HepG2 (cell line): Measurements from ENCODE around the gene FKBP8. TPM values are rescaled to one million over a fixed set of nuclear protein-coding genes. Genes with fewer than 3 reads are reported as not detected.
A peak's percentile ranks its signal among the peaks of the same experiment; 100 is the strongest.

Experiments used
- FOXJ3 ChIP-seq: sonication (generic); formaldehyde crosslinking; IDR thresholded peaks from 2 replicates; pipeline ENCODE4 v1.4.0; 2020; ENCODE audit warnings: missing genetic modification reagents, mild to moderate bottlenecking, borderline replicate concordance
- HBP1 ChIP-seq: IDR thresholded peaks from 2 replicates; pipeline ENCODE4 v1.6.1; 2016; ENCODE audit warnings: low read depth, control low read depth
- IKZF1 ChIP-seq: fragments of 450-650 bp; IDR thresholded peaks from 2 replicates; pipeline ENCODE4 v1.7.1; 2016
- KDM4B ChIP-seq: sonication (generic); formaldehyde crosslinking; IDR thresholded peaks from 2 replicates; pipeline ENCODE4 v1.4.0; 2020; ENCODE audit warnings: missing genetic modification reagents
- MNT ChIP-seq: fragments of 450-650 bp; IDR thresholded peaks from 2 replicates; pipeline ENCODE4 v1.6.1; 2016
- SOX6 ChIP-seq, 2 experiments: fragments of 450-650 bp in 1 of 2; sonication (generic) in 1 of 2; formaldehyde crosslinking in 1 of 2; IDR thresholded peaks; 2 replicates each; pipeline versions ENCODE4 v1.4.0 to v1.6.1; 2017 to 2020; ENCODE audit warnings: antibody characterized with exemption in 1 of 2, mild to moderate bottlenecking in 1 of 2, missing genetic modification reagents in 1 of 2
- SP1 ChIP-seq, 2 experiments: fragments of 450-650 bp in 1 of 2; sonication (generic) in 1 of 2; formaldehyde crosslinking in 1 of 2; IDR thresholded peaks; 2 replicates each; pipeline versions ENCODE4 v1.4.0 to v1.6.1; 2016 to 2020; ENCODE audit warnings: missing genetic modification reagents in 1 of 2
- TFAP4 ChIP-seq: sonication (generic); IDR thresholded peaks from 2 replicates; pipeline ENCODE4 v1.6.1; 2016; ENCODE audit warnings: low read depth, borderline replicate concordance
- YEATS4 ChIP-seq: sonication (generic); formaldehyde crosslinking; IDR thresholded peaks from 2 replicates; pipeline ENCODE4 v1.4.0; 2020; ENCODE audit warnings: missing genetic modification reagents, borderline replicate concordance
- ZNF34 ChIP-seq: sonication (generic); formaldehyde crosslinking; IDR thresholded peaks from 2 replicates; pipeline ENCODE4 v1.4.0; 2020; ENCODE audit warnings: mild to moderate bottlenecking, missing genetic modification reagents, borderline replicate concordance
- ZNF503 ChIP-seq: sonication (generic); formaldehyde crosslinking; IDR thresholded peaks from 2 replicates; pipeline ENCODE4 v1.4.0; 2020; ENCODE audit warnings: missing genetic modification reagents
- ZNF687 ChIP-seq: sonication (generic); formaldehyde crosslinking; IDR thresholded peaks from 2 replicates; pipeline ENCODE4 v1.5.1; 2020; ENCODE audit warnings: mild to moderate bottlenecking, missing genetic modification reagents, moderate library complexity
- ZNF724P ChIP-seq: sonication (generic); formaldehyde crosslinking; IDR thresholded peaks from 2 replicates; pipeline ENCODE4 v1.8.0; 2022; ENCODE audit warnings: missing genetic modification reagents, borderline replicate concordance
- polyA plus RNA-seq, 8 experiments: library from polyadenylated mRNA; depleted of rRNA in 3 of 8; stranded (reverse) in 7 of 8; unstranded in 1 of 8; fragments of >200 nt; fragmentation: Illumina TruSeq in 4 of 8; extraction: Trizol in 4 of 8; gene quantifications; 2 replicates each; pipeline versions ENCODE4 v1.2.1 to v1.2.3, GENCODE V29; 2011 to 2016; ENCODE audit warnings: low read depth in 4 of 8, missing spikeins in 1 of 8, mixed read lengths in 1 of 8; ENCODE audit not compliant: insufficient read depth in 1 of 8
- total RNA-seq, 5 experiments: library from RNA; depleted of rRNA; stranded (reverse); fragments of >200 nt; fragmentation: Illumina TruSeq; extraction: Trizol; gene quantifications; 2 replicates each; pipeline ENCODE4 v1.2.3, GENCODE V29; 2016; ENCODE audit warnings: low read depth in 1 of 5
- TF ChIP-seq, protein P1 (sequence below): sonication (generic); formaldehyde crosslinking; conservative IDR thresholded peaks from 2 replicates; pipeline ENCODE4 v1.8.0; 2022; ENCODE audit warnings: mild to moderate bottlenecking, moderate library complexity, missing genetic modification reagents
- TF ChIP-seq, protein P2 (sequence below): sonication (generic); formaldehyde crosslinking; conservative IDR thresholded peaks from 2 replicates; pipeline ENCODE4 v1.8.0; 2022; ENCODE audit warnings: missing genetic modification reagents

FKBP8 gene
- total and polyA plus RNA-seq, 2 of the 13 experiments (the other 11 are each of a cell fraction or from before 2014, with no cell fraction given) = 81.7 to 93.9 TPM

GRCh38 chr19:18521692-18522123 is 21.7 kb downstream of the FKBP8 start, which contains the start of gene ELL (continued):
- TF ChIP-seq ZNF687 (CRISPR knock-in tag) (peak; percentile 56), SOX6 (IDR thresholded peaks at IDR 0.05) (no peak), SOX6 (CRISPR knock-in tag; IDR thresholded peaks at IDR 0.05) (no peak), KDM4B (CRISPR knock-in tag) (no peak), ZNF503 (CRISPR knock-in tag) (0 out of 2 replicates have a peak, but pooled peaks have one; percentile 32), ZNF724P (no peak), TFAP4 (no peak), MNT (no peak), SP1 (IDR thresholded peaks at IDR 0.05) (no peak), SP1 (CRISPR knock-in tag; IDR thresholded peaks at IDR 0.05) (no peak), IKZF1 (no peak), FOXJ3 (no peak), YEATS4 (CRISPR knock-in tag) (peak; percentile 62; the same call in 1 of the 2 replicates), ZNF34 (CRISPR knock-in tag) (no peak), HBP1 (CRISPR knock-in tag) (no peak)
- TF ChIP-seq, protein P1, sequence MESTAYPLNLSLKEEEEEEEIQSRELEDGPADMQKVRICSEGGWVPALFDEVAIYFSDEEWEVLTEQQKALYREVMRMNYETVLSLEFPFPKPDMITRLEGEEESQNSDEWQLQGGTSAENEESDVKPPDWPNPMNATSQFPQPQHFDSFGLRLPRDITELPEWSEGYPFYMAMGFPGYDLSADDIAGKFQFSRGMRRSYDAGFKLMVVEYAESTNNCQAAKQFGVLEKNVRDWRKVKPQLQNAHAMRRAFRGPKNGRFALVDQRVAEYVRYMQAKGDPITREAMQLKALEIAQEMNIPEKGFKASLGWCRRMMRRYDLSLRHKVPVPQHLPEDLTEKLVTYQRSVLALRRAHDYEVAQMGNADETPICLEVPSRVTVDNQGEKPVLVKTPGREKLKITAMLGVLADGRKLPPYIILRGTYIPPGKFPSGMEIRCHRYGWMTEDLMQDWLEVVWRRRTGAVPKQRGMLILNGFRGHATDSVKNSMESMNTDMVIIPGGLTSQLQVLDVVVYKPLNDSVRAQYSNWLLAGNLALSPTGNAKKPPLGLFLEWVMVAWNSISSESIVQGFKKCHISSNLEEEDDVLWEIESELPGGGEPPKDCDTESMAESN = no peak; the same call in 1 of the 2 replicates
- TF ChIP-seq, protein P2, sequence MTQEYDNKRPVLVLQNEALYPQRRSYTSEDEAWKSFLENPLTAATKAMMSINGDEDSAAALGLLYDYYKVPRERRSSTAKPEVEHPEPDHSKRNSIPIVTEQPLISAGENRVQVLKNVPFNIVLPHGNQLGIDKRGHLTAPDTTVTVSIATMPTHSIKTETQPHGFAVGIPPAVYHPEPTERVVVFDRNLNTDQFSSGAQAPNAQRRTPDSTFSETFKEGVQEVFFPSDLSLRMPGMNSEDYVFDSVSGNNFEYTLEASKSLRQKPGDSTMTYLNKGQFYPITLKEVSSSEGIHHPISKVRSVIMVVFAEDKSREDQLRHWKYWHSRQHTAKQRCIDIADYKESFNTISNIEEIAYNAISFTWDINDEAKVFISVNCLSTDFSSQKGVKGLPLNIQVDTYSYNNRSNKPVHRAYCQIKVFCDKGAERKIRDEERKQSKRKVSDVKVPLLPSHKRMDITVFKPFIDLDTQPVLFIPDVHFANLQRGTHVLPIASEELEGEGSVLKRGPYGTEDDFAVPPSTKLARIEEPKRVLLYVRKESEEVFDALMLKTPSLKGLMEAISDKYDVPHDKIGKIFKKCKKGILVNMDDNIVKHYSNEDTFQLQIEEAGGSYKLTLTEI = no peak
